Sigmoid colon (tissue), 3 donors: ENCODE measurements around the gene MYH14.

Source experiments
- POLR2A ChIP-seq, 2 donors: fragments of 450-650 bp; IDR thresholded peaks; one replicate each; pipeline ENCODE4 v1.6.1; 2016; ENCODE audit warnings: antibody characterized with exemption in 2 of 2, mild to moderate bottlenecking in 2 of 2, moderate library complexity in 2 of 2
- TF ChIP-seq, protein P1 (sequence below), 4 experiments: fragments of 450-650 bp in 3 of 4; fragments of 200-600 bp in 1 of 4; IDR thresholded peaks; one replicate each; pipeline ENCODE4 v1.5.1; 2016 to 2019; ENCODE audit warnings: antibody characterized with exemption in 4 of 4, mild to moderate bottlenecking in 3 of 4, moderate library complexity in 2 of 4

DNA sequence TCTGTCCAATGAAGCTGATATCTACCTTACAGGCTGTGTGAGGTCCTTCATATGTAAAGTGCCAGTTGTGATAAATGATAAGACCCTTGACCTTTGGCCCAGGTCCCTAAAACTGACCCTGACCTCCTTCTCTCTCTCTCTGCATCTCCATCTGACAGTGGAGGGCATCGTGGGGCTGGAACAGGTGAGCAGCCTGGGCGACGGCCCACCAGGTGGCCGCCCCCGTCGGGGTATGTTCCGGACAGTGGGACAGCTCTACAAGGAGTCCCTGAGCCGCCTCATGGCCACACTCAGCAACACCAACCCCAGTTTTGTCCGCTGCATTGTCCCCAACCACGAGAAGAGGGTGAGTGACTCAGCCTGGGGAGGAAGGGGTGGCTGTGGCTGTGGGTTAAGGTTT is 53.7 kb downstream of the MYH14 start:
- TF ChIP-seq, protein P1, sequence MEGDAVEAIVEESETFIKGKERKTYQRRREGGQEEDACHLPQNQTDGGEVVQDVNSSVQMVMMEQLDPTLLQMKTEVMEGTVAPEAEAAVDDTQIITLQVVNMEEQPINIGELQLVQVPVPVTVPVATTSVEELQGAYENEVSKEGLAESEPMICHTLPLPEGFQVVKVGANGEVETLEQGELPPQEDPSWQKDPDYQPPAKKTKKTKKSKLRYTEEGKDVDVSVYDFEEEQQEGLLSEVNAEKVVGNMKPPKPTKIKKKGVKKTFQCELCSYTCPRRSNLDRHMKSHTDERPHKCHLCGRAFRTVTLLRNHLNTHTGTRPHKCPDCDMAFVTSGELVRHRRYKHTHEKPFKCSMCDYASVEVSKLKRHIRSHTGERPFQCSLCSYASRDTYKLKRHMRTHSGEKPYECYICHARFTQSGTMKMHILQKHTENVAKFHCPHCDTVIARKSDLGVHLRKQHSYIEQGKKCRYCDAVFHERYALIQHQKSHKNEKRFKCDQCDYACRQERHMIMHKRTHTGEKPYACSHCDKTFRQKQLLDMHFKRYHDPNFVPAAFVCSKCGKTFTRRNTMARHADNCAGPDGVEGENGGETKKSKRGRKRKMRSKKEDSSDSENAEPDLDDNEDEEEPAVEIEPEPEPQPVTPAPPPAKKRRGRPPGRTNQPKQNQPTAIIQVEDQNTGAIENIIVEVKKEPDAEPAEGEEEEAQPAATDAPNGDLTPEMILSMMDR (IDR thresholded peaks at IDR 0.05), result no peak
- TF ChIP-seq POLR2A (IDR thresholded peaks at IDR 0.05), result no peak
